ELF-1 (cell line): Measurements from ENCODE around the gene MYO15B.

ENCODE experiments used
- DNase-seq: peaks from one replicate; pipeline ENCODE4 v3.0.0-alpha.2; 2016; ENCODE audit warnings: low read depth, low spot score

Gene MYO15B

DNA sequence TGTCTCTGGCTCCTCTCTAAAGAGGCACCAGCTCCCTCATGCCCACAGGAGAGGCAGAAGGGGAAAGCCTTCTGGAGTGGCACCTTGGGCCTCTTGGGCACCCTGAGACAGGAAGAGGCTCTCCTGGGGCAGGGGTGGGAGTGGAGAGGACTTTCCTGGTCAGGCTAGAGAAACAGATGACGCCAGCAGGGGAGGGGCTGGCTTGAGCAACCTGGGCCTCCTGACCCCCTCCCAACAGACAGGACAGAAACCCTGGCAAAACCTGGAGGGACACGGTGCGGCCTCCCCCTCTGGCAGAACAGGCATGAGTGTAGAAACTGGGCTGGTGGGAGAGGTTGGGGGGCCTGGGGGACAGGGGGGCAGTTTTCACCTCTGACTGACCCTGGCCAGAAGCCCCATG lies 51.7 kb downstream of the MYO15B start:
- no peak for DNase-seq

DNA sequence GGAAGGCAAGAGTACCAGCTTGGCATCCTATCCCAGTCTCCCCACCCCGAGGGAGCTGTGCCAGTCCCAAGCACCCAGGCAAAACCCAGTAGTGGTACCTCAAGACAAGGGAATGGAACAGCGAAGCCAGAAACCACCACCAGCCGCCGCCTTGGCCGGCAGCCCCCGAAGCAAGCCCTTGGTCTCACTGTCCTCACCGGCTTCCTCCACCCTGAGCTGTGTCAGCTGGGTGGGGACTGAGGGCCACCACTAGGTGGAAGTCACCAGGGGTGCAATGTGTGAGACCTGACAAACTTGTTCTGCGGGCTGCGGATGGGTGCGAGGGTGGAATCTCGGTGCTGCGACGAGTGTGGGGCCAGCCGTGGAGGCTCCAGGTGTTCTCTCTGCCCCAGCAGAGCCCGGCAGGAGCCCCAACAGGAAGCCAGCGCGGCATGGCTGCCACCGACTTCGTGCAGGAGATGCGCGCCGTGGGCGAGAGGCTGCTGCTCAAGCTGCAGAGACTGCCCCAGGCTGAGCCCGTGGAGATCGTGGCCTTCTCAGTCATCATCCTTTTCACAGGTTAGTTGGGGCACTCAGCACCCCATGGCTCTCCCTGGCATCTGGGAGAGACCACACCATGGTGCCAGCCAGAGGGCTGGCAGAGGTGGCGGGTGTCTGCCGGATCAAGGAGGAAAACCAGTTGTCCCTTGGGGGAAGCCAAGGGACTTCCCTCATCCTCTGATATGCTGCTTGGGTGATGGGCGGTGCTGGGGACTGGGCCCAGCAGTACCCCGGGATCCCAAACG lies 52.4 kb downstream of the MYO15B start:
- peak; percentile 27 for DNase-seq

DNA sequence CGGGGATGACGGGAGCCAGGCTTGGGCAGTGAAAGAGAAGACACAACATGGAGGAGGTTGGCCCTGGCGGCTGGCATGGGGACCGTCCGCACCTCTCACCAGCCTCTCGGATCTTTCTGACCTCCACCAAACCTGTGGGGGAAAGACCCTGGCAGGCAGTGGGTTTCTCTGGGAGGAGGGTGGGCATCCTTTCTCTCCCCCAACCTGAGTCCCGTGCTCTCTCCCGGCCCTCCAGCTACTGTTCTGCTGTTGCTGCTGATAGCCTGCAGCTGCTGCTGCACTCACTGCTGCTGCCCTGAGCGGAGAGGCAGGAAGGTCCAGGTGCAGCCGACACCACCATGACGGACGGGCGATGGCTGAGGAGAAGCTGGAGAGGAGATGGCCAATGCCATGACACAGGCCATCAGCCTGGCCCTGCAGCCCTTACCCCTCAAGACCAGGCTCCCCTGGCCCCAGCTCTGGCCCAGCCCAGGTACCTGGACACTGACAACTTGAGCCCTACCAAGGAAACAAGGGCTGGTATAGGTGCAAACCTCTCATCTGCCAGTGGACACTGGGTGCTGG lies 53.0 kb downstream of the MYO15B start:
- DNase-seq, result no peak

DNA sequence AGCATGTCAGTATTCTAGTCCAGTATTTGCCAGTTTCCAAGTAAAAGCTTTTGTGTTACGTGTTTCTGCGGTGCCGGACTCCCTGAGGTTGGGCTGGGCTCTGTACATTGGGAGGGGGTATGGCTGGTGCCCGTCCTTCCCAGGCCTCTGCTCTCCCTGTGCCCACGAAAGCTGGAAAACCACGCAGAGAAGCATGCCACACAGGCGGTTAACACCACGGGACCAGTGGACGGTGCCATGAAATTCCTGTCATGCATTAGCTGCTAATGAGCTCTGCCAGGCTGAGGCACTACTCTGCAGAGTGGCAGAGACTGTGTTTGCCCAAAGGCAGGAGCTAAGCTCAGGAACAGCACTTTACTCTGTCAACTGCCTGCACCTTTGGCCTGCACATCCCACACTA lies 53.7 kb downstream of the MYO15B start:
- DNase-seq, result no peak

DNA sequence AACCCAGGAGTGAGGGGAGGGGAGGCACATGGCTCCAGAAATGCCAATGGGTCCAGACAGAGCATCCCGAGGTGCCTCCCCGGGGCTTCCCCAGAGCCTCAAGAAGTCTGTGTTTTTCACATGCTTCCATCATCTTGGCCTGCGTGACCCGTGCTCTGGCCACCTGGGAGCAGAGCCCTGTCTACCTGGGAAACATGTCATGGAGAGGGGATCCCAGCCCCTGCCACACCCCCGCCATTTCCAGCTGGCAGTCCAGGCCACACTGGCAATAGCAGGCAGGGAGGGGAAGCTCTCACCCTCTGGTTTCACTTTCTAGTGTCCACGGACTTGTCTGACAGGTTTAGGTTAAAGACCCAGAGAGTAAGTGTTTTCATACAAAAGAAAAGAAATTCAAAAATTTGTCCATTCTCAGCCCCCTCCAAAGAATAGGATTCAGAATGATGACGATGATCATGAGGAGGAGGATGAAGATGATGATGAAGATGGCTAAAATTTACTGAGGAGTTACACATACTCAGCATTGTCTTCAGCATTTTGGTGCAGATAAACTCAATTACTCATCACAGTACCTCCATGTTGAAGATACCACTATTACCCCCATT lies 54.7 kb downstream of the MYO15B start:
- no peak for DNase-seq

DNA sequence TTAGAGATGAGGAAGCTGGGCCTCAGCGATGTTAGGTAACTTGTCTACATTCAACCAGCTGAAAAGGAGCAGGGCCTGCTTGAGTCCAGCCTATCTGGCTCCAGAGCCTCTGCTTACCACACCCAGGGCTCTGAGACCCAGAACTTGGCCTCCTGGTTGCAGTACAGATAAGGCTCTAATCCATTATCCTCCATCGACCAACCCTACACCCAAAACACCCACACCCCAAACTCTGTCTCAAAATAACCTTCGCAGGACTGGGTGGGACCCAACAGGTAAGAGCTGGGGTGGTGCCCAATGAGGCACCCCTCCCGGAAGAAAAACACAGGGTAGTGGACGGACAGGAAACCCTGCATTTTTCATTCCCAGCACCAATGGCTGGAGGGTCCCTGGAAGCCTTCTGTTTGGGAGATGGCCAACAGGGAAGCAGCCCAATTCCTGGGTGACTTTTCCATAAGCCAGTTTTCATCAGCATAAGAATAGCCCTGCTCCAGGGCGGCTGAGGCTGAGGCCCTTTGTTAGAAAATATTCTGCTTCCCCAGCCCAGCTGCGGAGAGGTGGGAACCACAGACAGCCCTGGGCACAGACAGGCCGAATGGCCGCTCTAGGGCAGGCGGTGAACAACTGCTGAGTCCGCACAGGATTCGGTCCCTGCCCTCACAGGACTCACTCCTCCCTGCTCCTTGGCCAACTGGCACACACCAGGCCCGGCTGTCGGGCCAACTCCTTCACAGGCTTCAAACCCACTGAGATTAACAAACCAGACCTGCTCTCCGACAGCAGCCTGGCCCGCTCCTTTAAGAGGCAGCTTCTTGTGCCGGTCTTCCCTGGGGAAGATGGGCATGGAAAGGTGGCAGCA lies 55.4 kb downstream of the MYO15B start:
- peak; percentile 88 for DNase-seq

DNA sequence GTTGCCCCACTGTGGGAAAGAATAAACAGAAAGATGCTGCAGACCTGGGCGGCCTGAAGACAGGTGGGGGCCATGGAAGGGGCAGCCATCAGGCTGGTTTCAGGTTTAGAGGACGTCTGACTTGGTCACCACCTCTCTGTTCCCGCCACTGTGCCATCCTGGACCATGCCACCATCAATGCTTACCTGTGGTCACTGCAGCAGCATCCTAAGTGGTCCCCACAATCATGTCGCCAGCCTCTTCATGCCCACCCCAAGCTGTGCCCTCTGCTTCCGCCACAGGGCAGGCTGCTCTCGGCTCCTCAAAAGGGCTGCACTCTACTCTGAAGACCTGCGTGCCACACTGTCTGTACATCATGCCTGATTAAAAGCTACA lies 56.0 kb downstream of the MYO15B start:
- DNase-seq, result no peak

DNA sequence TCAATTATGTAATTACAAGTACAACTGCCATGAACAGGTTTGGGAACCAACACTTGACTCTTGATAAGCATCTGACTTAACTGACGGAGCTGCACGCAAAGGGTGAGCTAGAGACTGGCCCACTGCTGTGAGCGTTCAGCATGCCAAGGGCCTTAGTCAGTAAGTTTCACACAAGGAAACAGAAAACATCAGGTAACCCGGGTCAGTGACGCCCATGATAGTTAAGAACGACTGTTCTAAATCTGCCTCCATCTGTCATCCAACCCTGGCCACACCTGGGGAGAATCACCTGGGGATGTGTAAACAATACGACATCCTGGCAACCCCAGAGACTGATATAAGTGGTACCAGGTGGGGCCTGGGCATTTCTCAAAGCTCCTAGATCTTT lies 57.9 kb downstream of the MYO15B start:
- DNase-seq, result peak; percentile 72

DNA sequence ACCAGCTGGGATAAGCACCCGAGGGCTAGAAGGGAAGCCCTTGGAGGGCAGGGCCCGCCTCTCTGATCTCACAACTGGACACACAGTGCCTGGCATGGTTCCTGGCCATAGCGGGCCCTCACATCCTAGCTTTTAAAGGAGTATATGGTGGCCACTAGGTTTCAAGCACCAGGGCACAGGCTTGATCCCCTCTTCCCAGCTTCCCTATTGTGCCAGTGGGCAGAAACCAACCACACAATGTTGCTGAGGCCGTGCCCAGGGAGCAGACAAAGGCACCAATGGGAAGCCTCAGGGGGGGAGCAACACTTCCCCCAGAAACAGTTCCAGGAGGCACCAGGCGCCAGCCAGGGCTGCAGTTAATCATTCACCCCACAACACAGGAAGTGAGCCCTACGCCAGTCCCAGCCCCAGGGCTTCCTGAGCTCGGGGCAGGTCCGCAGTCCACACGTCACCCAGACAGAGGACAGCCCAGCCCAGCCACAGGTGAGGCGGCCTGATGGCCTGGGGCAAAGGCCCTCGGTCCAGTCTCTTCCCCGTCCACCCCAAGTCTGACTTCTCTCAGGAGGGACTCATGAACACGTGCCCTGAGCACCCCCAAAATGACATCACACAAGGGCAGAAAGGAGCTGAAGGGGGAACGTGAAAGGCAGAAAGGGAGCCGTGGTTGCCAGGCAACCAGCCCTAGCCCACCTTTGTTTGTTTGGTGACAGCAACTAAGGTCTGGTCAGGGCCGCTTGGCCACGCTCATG lies 58.5 kb downstream of the MYO15B start:
- DNase-seq, result peak; percentile 82

DNA sequence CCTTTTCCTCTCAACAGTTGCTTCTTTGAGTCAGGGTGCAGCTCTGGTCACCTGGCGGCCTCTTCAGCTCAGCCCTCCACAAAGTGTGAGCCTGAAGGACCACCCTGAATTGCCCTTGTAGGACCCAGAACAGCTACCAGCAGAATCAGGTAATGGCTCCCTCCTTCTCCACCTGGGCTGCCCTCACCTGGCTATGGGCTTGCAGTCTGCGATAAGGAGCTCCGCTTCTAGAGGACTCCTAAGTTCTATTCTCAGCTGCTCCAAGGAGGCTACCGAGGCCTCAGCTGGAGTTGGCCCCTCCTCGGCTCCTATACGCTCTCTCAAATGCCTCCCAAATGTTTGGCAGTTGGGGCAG lies 59.0 kb downstream of the MYO15B start:
- DNase-seq, result no peak

DNA sequence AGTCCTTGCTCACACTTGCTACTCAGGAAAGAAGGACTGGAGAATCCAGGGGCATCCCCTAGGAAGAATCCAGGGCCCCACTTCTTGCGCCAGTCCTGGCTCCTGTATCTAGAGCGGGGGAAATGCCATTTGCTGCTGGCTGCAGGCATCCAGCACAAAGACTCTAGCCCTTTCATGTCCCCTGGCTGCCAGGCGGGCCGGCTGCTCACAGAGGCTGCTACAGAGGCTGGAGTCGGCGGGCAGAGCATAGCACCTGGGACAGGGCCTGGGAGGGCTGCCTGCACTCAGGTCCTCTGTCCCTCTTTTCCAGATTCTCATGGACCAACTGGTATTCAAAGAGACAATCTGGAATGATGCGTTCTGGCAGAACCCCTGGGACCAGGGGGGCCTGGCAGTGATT lies 59.5 kb downstream of the MYO15B start:
- no peak for DNase-seq

DNA sequence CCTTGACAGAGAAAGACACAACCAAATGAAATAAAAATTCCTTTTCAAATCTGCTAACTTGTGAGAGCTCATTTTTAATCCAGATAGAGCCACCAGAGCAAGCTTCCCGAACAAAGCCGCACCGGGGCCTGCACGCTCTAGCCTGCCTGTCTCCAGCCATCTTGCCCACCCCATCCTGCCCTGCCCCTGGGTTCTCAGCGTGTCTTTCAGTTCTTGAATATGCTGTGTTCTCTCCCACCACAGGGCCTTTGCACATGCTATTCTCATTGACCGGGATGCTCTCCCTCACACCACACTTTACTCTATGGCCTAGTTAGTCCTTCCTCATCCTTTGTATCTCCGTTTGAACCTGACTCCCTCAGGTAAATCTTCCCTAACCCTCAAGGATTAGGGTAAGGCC lies 60.3 kb downstream of the MYO15B start:
- DNase-seq, result no peak

DNA sequence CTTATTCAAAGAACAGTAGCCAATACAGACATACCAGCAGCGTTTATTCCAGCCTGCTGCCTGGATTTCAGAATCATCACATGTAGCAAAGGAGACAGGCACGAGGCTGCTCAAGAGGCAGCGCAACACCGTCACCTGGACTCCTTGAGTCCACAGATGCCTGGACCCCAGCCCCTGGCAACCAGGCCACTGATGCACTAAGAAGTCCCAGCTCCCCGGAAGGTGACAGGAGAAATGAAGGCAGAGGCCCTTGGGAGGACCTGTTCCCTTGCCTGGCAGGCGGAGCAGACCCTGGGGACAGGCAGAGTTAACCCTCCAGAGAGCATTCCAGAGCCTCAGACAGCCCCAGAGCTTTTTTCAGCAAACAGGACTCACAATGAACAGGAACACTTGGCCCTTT lies 62.1 kb downstream of the MYO15B start:
- no peak for DNase-seq

DNA sequence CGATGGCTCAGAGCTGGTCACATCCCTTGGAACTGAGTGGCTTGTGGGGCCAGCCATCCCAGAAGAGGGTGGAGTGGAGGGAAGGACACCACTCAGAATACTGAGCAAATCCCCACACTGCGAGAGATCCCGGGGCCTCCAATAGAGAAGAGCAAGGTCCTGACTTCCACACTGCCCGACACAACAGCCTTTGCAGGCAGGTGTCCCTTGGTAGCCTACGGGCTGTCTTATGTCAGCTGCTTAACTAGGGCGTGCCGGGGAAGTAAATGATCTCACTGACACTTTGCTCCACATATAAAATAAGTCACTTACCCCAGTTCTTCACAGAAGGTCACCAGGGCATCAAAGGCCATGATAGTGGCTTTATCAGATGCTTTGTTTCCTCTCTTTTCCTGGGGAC lies 63.3 kb downstream of the MYO15B start:
- DNase-seq, result no peak

DNA sequence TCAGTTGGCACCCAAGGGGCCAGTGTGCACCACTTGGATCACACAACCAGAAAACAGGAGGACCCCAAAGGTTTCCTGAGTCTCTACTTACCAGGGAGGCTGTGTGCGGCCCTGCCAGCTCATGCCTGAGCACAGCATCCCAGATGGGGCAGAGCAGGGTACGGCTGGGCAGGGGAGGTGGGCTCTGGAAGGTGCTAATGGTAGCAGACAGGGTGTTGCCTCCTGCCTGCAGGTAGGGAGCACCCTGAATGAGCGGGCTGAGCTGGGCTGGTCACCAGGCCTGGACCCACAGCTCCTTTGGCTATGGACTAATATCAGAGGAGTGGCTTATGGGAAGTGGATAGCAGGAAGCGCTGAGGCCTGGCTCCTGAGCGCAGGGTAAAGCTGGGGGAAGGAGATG lies 64.7 kb downstream of the MYO15B start:
- no peak for DNase-seq

DNA sequence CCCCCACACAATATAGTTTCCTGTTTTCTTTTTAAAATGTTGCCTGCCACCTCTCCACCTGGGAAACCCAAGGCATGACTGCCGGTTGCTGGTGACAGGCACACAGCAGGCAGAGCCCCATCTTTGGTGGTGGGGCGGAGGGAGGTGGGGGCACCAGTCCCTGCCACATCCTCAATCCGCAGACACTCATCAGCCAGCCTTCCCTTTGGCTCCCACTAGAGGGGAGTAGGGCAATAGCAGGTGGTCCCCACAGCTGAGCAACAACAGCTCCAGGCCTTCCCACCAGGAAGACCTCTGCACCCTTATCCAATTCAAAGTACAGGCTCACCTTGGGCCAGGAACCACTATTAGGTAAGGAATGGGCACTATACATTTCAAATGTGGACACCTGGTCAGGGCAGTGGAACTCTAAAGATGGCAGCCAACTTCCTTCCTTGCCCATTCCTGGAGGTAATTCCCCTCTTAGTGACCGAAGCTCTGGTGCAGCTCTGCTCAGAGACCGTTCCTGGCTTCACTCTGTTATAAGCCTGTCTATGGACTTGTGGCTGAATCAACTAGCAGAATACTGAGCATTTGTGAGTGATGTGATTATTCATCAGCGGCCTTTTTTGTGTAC lies 65.4 kb downstream of the MYO15B start:
- peak; percentile 79 for DNase-seq

DNA sequence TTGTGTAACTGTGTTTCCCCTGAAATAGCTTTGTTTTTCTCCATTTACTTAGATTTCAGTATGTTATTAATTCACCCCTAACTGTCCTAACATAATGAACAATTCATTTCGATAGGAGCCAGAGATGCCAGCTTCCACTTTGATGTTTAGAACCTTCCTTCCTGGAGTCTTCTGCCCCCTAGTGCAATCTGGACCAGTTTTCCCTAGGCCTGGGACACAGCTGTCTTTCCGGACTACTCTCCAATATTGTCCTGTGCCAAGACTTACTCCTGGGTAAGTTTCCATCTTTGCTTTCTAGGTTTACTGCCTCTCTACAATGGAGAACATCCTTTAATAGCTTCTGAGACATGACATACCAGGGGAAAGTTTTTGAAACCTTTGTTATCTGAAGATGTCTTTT lies 66.6 kb downstream of the MYO15B start:
- DNase-seq, result no peak

DNA sequence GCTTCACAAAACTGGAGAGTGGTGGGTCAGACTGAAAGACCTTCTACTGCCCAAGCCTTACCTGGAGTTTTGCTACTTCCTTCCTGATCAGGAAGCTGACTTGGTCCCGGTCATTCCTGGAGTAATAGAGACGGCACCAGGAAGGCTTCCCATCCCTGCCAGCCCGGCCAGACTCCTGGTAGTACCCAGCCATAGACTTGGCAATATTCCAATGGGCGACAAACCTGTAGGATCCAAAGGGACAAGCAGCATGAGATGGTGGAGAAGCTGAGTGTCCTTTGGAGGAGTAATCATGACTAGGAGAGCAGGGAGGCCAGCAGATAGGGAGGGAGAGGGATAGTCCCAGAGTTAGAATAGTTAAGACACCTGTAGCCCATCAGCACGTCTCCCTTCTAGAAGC lies 70.6 kb downstream of the MYO15B start:
- no peak for DNase-seq

DNA sequence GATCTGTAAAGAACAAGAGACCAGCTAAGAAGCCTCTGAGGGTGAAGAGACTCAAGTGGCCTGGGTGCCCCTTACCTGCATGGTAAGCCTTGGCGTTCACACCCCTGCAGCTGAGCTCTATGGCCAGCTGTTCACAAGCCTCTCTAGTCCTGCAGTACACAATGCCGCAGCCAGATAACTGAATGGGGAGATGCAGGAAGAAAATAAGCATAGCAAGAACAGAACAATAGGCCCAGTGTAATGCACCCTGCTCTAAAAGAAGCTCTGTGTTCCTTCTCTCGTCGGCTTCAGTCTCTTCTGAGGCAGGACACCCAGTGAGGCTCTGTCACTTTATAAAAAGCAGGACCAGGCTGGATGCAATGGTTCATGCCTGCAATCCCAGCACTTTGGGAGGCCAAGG lies 73.9 kb downstream of the MYO15B start:
- DNase-seq, result no peak

DNA sequence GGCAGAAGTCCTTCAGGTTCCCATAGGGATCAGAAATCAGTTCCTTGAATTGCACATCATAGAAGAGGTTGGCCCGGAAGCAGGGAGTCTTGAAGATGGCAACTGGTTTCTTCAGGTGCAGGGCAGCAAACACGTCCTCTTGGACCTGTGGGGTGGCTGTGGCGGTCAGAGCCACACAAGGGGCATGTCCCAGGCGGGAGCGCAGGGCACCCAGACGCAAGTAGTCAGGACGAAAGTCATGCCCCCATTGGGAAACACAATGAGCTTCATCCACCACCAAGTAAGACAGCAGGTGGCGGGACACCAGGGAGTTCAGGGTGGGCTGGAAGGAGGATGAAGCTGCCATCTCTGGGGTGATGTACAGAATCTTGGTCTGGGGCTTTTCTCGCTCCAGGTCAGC lies 74.9 kb downstream of the MYO15B start:
- no peak for DNase-seq

DNA sequence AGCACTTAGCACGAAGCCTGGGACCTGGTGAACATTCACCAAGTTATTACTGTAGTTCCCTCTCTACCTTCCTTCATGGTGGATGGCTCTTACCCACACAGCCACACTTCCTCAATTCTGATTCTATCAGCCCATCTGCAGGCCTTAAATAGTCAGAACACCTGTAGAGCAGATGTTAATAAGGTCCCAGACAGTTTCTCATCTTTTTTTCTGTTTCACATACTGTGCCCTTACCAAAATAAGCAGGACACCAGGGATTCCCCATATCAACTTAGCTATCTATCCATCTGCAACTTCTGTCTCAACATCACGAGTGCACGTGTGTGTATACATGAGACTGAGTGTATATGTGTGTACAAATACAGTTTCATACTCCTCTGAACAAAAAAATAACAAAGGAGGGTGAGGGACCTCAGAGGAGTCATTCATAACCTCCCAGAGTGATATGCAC lies 76.5 kb downstream of the MYO15B start:
- DNase-seq, result no peak
